ENCODE results near the gene SCUBE2.

Gene SCUBE2

GRCh38 chr11:9096427-9096826 is 5.0 kb upstream of the SCUBE2 start:
- no peak overlapping the region for H3K4me3 ChIP-seq (ENCODE audit: insufficient read depth, low read length, poor library complexity, severe bottlenecking)
- H3F3A ChIP-seq (ENCODE audit: insufficient read depth): no peaks in the 10 kb centered on the region
- no peaks in the 10 kb centered on the region for H3K27me3 ChIP-seq (ENCODE audit: low read length)
- TF ChIP-seq CTCF (IDR thresholded peaks at IDR 0.05; ENCODE audit: insufficient read depth, low read length, poor library complexity, severe bottlenecking) (no peak), EZH2phosphoT487 (conservative IDR thresholded peaks at IDR 0.05; ENCODE audit: low read length) (no peak)
- no peaks in the 10 kb centered on the region for H3K9me2 ChIP-seq (replicated peaks; ENCODE audit: insufficient read depth, low read length)
- no peaks in the 10 kb centered on the region for H4K20me1 ChIP-seq (ENCODE audit: low read depth, low read length)
- H3K36me3 ChIP-seq (ENCODE audit: low read length): no peaks in the 10 kb centered on the region
- H3K27ac ChIP-seq (ENCODE audit: low read depth, low read length): no peak overlapping the region
- H2AFZ ChIP-seq (ENCODE audit: low read depth, low read length, severe bottlenecking): no peak overlapping the region
- no peak overlapping the region for H3K4me2 ChIP-seq (ENCODE audit: low read depth, low read length, poor library complexity, severe bottlenecking)
- no peaks in the 10 kb centered on the region for H3K9me3 ChIP-seq (ENCODE audit: insufficient read depth, low read length)
- H3K79me2 ChIP-seq (ENCODE audit: insufficient read depth, low read length): no peaks in the 10 kb centered on the region
- no peak overlapping the region for H3K9ac ChIP-seq (ENCODE audit: low read length)

DNA sequence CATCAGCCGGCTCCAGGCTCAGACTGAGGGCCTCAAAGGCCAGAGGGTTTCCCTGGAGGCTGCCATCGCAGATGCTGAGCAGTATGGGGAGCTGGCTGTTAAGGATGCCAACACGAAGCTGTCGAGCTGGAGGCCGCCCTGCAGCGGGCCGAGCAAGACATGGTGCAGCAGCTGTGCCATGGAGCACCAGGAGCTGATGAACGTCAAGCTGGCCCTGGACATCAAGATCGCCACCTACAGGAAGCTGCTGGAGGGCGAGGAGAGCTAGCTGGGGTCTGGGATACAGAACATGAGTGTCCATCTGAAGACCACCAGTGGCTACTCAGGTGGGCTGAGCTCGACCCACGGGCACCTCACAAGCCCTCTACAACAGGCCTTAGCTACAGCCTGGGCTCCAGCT is 4.0 kb upstream of the SCUBE2 start:
- H3K36me3 ChIP-seq (ENCODE audit: low read length): no peaks in the 10 kb centered on the region
- no peaks in the 10 kb centered on the region for H3K9me2 ChIP-seq (replicated peaks; ENCODE audit: insufficient read depth, low read length)
- no peaks in the 10 kb centered on the region for H3F3A ChIP-seq (ENCODE audit: insufficient read depth)
- no peak overlapping the region for H3K27ac ChIP-seq (ENCODE audit: low read depth, low read length)
- H3K27me3 ChIP-seq (ENCODE audit: low read length): no peaks in the 10 kb centered on the region
- no peak overlapping the region for H3K9ac ChIP-seq (ENCODE audit: low read length)
- H3K9me3 ChIP-seq (ENCODE audit: insufficient read depth, low read length): no peaks in the 10 kb centered on the region
- H3K4me2 ChIP-seq (ENCODE audit: low read depth, low read length, poor library complexity, severe bottlenecking): no peak overlapping the region
- no peak overlapping the region for H2AFZ ChIP-seq (ENCODE audit: low read depth, low read length, severe bottlenecking)
- no peak overlapping the region for H3K4me3 ChIP-seq (ENCODE audit: insufficient read depth, low read length, poor library complexity, severe bottlenecking)
- no peaks in the 10 kb centered on the region for H3K79me2 ChIP-seq (ENCODE audit: insufficient read depth, low read length)
- TF ChIP-seq CTCF (IDR thresholded peaks at IDR 0.05; ENCODE audit: insufficient read depth, low read length, poor library complexity, severe bottlenecking) (peak; percentile 10), EZH2phosphoT487 (conservative IDR thresholded peaks at IDR 0.05; ENCODE audit: low read length) (no peak)
- no peaks in the 10 kb centered on the region for H4K20me1 ChIP-seq (ENCODE audit: low read depth, low read length)

DNA sequence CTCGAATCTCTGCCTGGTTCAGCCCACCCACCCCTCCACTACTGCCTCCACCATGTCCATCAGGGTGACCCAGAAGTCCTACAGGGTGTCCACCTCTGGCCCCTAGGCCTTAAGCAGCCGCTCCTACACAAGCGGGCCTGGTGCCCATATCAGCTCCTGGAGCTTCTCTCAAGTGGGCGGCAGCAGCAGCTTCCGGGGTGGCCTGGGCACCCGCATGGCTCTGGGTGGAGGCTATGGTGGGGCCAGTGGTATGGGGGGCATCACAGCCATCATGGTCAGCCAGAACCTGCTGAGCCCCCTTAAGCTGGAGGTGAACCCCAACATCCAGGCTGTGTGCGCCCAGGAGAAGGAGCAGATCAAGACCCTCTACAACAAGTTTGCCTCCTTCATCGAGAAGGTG is 3.0 kb upstream of the SCUBE2 start:
- no peak for TF ChIP-seq CTCF (IDR thresholded peaks at IDR 0.05; ENCODE audit: insufficient read depth, low read length, poor library complexity, severe bottlenecking)
- TF ChIP-seq EZH2phosphoT487 (conservative IDR thresholded peaks at IDR 0.05; ENCODE audit: low read length): no peak
- Histone ChIP-seq H3K27me3 (ENCODE audit: low read length) (no peaks in the 10 kb centered on the region), H3K4me2 (ENCODE audit: low read depth, low read length, poor library complexity, severe bottlenecking) (no peak overlapping the region), H3K4me3 (ENCODE audit: insufficient read depth, low read length, poor library complexity, severe bottlenecking) (no peak overlapping the region), H3K9ac (ENCODE audit: low read length) (no peak overlapping the region), H3K9me3 (ENCODE audit: insufficient read depth, low read length) (no peaks in the 10 kb centered on the region), H3K79me2 (ENCODE audit: insufficient read depth, low read length) (no peaks in the 10 kb centered on the region), H3K27ac (ENCODE audit: low read depth, low read length) (no peak overlapping the region), H3K36me3 (ENCODE audit: low read length) (no peaks in the 10 kb centered on the region), H3F3A (ENCODE audit: insufficient read depth) (no peaks in the 10 kb centered on the region), H4K20me1 (ENCODE audit: low read depth, low read length) (no peaks in the 10 kb centered on the region), H2AFZ (ENCODE audit: low read depth, low read length, severe bottlenecking) (no peak overlapping the region), H3K9me2 (replicated peaks; ENCODE audit: insufficient read depth, low read length) (no peaks in the 10 kb centered on the region)
